T-helper 2 cell treated with Interferon-gamma antibody and Interleukin-4, amounts not matched to agents 5 μg/mL and 100 μg/mL, for 36 hours (primary cell): ENCODE data around the gene CSF1.
A peak's percentile ranks its signal among the peaks of the same experiment; 100 is the strongest.
"Not testable (repeated sequence)": the region's sequence is repeated elsewhere in the genome, so short reads cannot be mapped to it uniquely, and the experiment has no call there.

Experiments
- DNase-seq: peaks from one replicate; pipeline ENCODE4 v3.0.0; 2021; ENCODE audit warnings: low spot score
- H3K27ac Mint-ChIP-seq: one replicate; pipeline ENCODE4 v1.8.0; 2021; ENCODE audit warnings: mild to moderate bottlenecking, mixed read lengths
- H3K27me3 Mint-ChIP-seq: one replicate; pipeline ENCODE4 v1.8.0; 2021; ENCODE audit warnings: low read depth, mixed read lengths
- H3K36me3 Mint-ChIP-seq: one replicate; pipeline ENCODE4 v1.8.0; 2021; ENCODE audit warnings: low read depth, mixed read lengths
- H3K4me1 Mint-ChIP-seq: one replicate; pipeline ENCODE4 v1.8.0; 2021; ENCODE audit warnings: low read depth, mixed read lengths
- H3K4me3 Mint-ChIP-seq: one replicate; pipeline ENCODE4 v1.8.0; 2022; ENCODE audit warnings: mild to moderate bottlenecking, moderate library complexity, mixed read lengths
- H3K9me3 Mint-ChIP-seq: one replicate; pipeline ENCODE4 v1.8.0; 2021; ENCODE audit warnings: mixed read lengths

Gene CSF1

DNA sequence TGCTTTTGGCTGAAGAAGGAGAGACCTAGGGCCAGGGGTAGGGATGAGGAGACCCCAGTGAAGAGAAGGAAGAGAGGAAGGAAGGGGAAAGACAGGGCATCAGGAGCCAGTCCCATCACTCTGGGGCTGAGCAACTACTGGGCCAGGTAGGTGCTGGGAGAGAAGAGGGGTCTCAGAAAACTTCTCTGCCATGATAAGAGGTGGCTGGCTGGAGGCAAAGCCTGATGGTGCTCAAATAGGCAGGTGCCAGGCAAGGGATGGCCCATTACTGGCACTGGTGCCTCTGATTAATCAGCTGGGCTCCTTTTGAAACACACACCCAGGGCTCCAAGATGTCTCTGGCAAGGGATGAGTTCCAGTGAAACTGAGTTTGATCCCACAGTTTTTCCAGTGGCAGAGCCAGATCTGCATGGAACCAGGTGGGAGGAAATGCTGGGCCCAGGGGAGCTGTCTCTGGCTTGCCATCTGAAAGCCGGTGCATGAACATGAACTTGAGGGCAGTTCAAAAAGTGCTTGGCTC lies 2.8 kb downstream of the CSF1 start:
- Mint-ChIP-seq H3K9me3 (no peaks in the 10 kb centered on the region), H3K36me3 (peaks cover 62% of the 10 kb centered on the region), H3K4me3 (peak overlapping the region; percentile 96), H3K27me3 (no peaks in the 10 kb centered on the region), H3K4me1 (peaks cover 58% of the 10 kb centered on the region), H3K27ac (peak overlapping the region; percentile 91)
- DNase-seq: no peak

DNA sequence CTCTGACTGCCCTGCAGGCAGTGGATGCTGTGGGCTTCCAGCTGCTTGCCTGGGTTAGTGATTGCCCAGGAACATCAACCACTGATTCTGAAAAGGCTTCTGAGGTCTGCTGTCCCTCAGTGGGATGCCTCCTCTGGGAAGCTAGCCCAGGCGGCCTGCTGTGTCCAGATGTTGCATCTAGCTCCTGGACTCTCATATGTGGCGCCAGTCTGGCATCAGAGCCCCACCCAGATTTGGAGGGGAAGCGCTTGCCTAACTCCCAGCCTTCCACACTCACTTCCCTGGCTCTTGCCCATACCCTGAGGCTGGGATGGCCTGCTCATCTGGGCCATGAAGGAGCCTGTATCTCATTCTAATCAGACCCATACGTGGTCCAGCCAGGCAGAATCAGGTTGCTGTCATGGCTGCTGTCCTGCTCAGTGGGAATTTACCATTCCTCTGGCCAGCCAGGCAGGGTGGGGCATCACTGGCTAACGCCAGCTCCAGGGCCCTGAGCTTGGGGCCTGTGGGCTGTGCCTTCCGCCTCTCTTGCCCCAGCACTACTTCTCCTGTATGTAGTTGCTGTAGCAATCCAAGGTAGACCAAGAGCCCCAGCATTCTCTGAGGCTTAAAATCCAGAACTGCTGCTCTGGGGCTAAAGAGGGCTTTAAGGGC lies 4.1 kb downstream of the CSF1 start:
- Mint-ChIP-seq H3K4me3 (peak overlapping the region; percentile 37), H3K36me3 (peaks cover 68% of the 10 kb centered on the region), H3K27me3 (no peaks in the 10 kb centered on the region), H3K27ac (peak overlapping the region; percentile 26), H3K9me3 (no peaks in the 10 kb centered on the region), H3K4me1 (peaks cover 46% of the 10 kb centered on the region)
- DNase-seq: no peak

DNA sequence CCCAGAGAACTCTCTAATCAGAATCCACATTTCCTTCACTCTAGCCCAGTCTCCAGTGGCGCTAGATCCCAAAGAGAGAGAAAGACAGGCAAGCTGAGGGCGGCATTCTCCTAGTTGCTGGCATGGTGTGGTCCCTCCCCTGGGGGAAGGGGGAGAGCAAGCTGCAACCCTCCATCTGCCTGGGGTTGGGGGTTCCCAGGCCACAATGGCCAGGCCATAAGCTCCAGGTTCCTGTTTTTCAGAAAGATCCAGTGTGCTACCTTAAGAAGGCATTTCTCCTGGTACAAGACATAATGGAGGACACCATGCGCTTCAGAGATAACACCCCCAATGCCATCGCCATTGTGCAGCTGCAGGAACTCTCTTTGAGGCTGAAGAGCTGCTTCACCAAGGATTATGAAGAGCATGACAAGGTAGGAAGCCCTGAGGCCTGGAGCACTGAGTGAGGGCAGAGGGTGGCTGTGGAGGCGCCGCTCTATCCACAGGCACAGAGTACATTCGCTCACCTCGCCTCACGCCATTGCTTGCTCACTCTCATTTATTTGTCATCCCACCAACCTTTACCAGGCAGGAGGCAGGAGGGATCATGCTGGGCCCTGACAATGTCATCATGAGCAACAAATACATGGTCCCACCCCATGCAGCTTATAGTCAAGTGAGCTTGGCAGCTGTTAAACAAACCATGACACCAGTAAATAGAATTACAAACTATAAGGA lies 6.6 kb downstream of the CSF1 start:
- peaks cover 33% of the 10 kb centered on the region for H3K4me1 Mint-ChIP-seq
- no peaks in the 10 kb centered on the region for H3K27me3 Mint-ChIP-seq
- no peaks in the 10 kb centered on the region for H3K9me3 Mint-ChIP-seq
- DNase-seq: no peak
- no peak overlapping the region for H3K4me3 Mint-ChIP-seq
- peaks cover 76% of the 10 kb centered on the region for H3K36me3 Mint-ChIP-seq
- no peak overlapping the region for H3K27ac Mint-ChIP-seq

GRCh38 chr1:109917768-109918606 lies 7.3 kb downstream of the CSF1 start:
- Mint-ChIP-seq H3K27ac (peak overlapping the region; percentile 24), H3K27me3 (no peaks in the 10 kb centered on the region), H3K4me1 (peaks cover 29% of the 10 kb centered on the region), H3K36me3 (peaks cover 77% of the 10 kb centered on the region), H3K9me3 (no peaks in the 10 kb centered on the region), H3K4me3 (no peak overlapping the region)
- DNase-seq: no peak

DNA sequence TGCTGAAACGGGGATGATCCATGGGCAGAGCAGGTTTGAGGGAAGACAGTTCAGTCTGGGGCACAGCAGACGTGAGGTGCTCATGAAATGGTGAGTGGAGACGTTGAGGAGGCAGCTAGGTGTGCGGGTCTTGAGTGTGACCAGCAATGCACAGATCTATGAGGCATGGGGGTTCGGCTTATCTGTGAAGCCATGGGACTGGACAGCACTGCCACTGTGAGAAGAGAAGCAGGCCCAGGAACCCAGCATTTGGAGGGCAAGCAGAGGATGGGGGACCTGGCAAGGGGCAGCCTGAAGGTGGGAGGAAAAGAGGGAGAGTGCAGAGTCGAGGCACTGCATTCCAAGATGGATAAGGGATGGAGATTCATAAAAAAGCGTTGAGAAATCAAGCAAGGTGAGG lies 8.0 kb downstream of the CSF1 start:
- Mint-ChIP-seq H3K27ac (no peak overlapping the region), H3K4me1 (peaks cover 22% of the 10 kb centered on the region), H3K4me3 (no peak overlapping the region), H3K36me3 (peaks cover 77% of the 10 kb centered on the region), H3K9me3 (no peaks in the 10 kb centered on the region), H3K27me3 (no peaks in the 10 kb centered on the region)
- DNase-seq: no peak

GRCh38 chr1:109919303-109919702 lies 8.7 kb downstream of the CSF1 start:
- peaks cover 17% of the 10 kb centered on the region for H3K4me1 Mint-ChIP-seq
- H3K27ac Mint-ChIP-seq: no peak overlapping the region
- peaks cover 76% of the 10 kb centered on the region for H3K36me3 Mint-ChIP-seq
- H3K9me3 Mint-ChIP-seq: no peaks in the 10 kb centered on the region
- no peaks in the 10 kb centered on the region for H3K27me3 Mint-ChIP-seq
- no peak for DNase-seq
- no peak overlapping the region for H3K4me3 Mint-ChIP-seq

- H3K27ac Mint-ChIP-seq, DNase-seq, H3K4me3 Mint-ChIP-seq, H3K27me3 Mint-ChIP-seq, H3K9me3 Mint-ChIP-seq: not testable (repeated sequence)
- Mint-ChIP-seq H3K4me1 (peaks cover 15% of the 10 kb centered on the region), H3K36me3 (peaks cover 77% of the 10 kb centered on the region)
Observed at GRCh38 chr1:109920391-109920790, 9.7 kb downstream of the CSF1 start.

GRCh38 chr1:109922326-109922725 lies 11.7 kb downstream of the CSF1 start:
- Mint-ChIP-seq H3K4me3 (no peak overlapping the region), H3K36me3 (peaks cover 80% of the 10 kb centered on the region), H3K4me1 (peaks cover 8% of the 10 kb centered on the region), H3K9me3 (no peaks in the 10 kb centered on the region), H3K27ac (no peak overlapping the region), H3K27me3 (no peaks in the 10 kb centered on the region)
- DNase-seq: no peak

DNA sequence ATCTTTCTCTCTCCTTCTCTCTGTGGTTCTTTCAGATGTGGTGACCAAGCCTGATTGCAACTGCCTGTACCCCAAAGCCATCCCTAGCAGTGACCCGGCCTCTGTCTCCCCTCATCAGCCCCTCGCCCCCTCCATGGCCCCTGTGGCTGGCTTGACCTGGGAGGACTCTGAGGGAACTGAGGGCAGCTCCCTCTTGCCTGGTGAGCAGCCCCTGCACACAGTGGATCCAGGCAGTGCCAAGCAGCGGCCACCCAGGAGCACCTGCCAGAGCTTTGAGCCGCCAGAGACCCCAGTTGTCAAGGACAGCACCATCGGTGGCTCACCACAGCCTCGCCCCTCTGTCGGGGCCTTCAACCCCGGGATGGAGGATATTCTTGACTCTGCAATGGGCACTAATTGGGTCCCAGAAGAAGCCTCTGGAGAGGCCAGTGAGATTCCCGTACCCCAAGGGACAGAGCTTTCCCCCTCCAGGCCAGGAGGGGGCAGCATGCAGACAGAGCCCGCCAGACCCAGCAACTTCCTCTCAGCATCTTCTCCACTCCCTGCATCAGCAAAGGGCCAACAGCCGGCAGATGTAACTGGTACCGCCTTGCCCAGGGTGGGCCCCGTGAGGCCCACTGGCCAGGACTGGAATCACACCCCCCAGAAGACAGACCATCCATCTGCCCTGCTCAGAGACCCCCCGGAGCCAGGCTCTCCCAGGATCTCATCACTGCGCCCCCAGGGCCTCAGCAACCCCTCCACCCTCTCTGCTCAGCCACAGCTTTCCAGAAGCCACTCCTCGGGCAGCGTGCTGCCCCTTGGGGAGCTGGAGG lies 12.7 kb downstream of the CSF1 start:
- Mint-ChIP-seq H3K9me3 (no peaks in the 10 kb centered on the region), H3K4me3 (no peak overlapping the region), H3K36me3 (peaks cover 78% of the 10 kb centered on the region)

GRCh38 chr1:109923946-109924275 lies 13.3 kb downstream of the CSF1 start:
- peaks cover 77% of the 10 kb centered on the region for H3K36me3 Mint-ChIP-seq
- DNase-seq: no peak
- peaks cover 2% of the 10 kb centered on the region for H3K4me1 Mint-ChIP-seq
- no peak overlapping the region for H3K4me3 Mint-ChIP-seq
- H3K27me3 Mint-ChIP-seq: no peaks in the 10 kb centered on the region
- no peaks in the 10 kb centered on the region for H3K9me3 Mint-ChIP-seq
- no peak overlapping the region for H3K27ac Mint-ChIP-seq

More for the DNA sequence above, 12.7 kb downstream of the CSF1 start:
- H3K27me3 Mint-ChIP-seq: no peaks in the 10 kb centered on the region
- no peak overlapping the region for H3K27ac Mint-ChIP-seq
- H3K4me1 Mint-ChIP-seq: peaks cover 4% of the 10 kb centered on the region
- DNase-seq: no peak

DNA sequence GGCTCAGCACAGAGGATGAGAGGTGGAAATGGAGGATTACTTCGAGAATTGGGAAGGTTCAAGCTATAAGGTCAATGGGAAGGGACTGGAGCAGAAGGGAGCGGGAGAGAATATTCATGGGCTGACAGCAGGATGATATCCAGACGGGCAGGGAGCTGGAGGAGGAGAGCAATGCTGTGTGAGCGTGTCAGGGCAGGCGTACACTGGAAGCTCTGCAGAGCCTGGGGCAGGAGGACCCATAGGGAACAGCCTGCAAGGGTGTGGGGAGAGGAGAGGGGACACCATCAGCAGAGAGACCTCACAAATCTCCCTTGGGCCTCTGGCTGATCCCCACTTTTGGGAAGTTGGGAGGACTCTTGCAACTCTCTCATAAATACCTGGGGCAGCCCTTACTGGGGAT lies 13.7 kb downstream of the CSF1 start:
- no peak overlapping the region for H3K4me3 Mint-ChIP-seq
- no peak for DNase-seq
- H3K36me3 Mint-ChIP-seq: peaks cover 77% of the 10 kb centered on the region
- H3K4me1 Mint-ChIP-seq: peaks cover 2% of the 10 kb centered on the region
- no peaks in the 10 kb centered on the region for H3K27me3 Mint-ChIP-seq
- H3K27ac Mint-ChIP-seq: peak overlapping the region; percentile 53
- H3K9me3 Mint-ChIP-seq: no peaks in the 10 kb centered on the region

DNA sequence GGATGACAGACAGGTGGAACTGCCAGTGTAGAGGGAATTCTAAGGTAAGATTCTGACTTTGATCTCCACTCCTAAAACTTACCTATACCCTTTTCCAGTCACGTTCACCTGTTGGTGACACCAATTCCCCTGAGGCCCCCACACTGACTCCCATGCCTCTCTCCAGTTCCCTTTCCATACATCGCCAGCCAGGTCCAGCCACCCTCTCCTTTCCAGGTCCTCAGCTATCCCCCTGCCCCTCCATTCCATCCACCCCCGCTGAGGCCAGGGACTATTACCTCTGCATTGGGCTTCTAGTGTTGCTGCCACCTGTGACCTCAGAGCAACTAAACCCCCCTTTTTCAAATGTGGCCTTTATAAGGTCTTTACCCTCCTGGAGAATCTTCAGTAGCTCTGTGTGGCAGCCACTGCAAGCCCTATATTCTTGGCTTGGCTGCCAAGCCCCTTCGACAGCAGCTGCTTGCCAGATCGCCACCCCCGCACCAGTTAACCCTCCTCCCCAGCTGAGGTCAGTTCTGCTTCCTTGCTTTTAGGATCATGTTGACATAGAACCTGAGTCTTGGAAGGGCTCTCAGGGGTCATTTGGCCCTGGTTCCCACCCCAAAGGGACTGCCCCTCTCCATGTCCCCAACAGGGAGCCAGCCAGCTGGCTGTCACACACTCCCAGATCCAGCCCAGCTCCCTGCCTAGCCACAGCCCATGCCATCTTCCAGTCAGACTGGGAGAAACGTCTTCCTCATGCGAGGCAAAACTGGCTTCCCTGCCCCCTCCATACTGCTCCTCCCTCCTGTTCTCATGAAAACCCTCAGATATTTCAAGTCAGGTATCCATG lies 14.7 kb downstream of the CSF1 start:
- H3K9me3 Mint-ChIP-seq: no peaks in the 10 kb centered on the region

More for the DNA sequence above, 14.7 kb downstream of the CSF1 start:
- no peak overlapping the region for H3K4me3 Mint-ChIP-seq
- H3K27me3 Mint-ChIP-seq: no peaks in the 10 kb centered on the region
- H3K27ac Mint-ChIP-seq: peak overlapping the region; percentile 13
- DNase-seq: no peak
- H3K36me3 Mint-ChIP-seq: peaks cover 84% of the 10 kb centered on the region
- H3K4me1 Mint-ChIP-seq: peaks cover 2% of the 10 kb centered on the region
